HG02759 (cell line): ENCODE results near the gene FUT8.

Experiments
- ATAC-seq: cut with Tn5 transposase; IDR thresholded peaks from one replicate; pipeline ENCODE4 v1.9.1; 2021; ENCODE audit warnings: mild to moderate bottlenecking, moderate library complexity; ENCODE audit not compliant: unreplicated experiment

The FUT8 gene

DNA sequence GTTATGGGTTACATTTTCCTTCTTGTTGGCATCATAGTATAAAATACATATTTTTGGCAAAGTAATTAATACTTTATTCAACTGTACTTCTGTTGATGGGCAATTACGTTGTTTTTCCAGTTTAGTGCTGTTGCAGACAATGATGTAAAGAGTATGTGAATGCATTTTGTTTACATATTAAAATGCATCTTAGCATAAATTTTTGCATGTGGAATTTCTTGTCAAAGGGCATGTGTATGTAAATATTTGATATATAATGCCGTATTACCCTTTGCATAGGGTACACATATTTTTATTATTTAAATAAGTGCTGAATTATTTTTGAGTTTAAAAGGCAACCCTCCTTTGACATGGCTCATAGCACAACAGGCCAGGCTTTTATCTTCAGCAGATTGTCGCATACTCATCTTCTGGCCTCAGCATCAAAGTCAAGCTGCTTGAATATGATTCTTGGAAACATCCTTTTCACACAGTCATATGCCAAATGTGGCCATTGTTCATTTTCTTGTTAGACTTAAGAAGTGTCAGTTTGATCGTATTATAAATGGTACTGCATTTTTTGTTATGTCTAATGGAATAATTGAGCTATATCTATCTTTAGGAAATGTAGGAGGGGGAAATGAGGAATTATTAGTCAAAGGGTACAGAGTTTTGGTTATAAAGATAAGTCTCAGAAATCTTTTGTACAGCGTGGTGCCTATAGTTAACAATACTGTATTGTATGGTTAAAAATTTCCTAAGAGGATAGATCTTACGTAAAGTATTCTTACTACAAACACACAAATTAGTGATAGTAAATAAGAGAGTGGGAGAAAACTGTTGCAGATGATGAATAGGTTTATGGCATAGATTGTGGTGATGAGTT, 138.5 kb downstream of the FUT8 start:
- no peak for ATAC-seq

DNA sequence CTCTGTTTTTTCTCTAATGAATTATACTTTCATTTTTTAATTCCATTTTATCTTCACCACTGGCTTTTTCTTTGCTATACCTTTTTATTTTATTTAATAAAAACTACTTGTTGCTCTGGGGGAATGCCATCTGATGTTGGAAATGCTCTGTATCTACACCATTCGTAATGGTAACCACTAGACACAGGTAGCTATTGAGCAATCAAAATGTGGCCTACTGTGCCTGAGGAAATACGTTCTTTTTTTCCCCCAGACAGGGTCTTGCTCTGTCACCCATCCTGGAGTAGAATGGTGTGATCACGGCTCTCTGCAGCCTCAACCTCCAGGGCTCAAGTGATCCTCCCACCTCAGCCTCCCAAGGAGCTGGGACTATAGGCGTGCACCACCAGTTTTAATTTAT, 140.2 kb downstream of the FUT8 start:
- no peak for ATAC-seq

DNA sequence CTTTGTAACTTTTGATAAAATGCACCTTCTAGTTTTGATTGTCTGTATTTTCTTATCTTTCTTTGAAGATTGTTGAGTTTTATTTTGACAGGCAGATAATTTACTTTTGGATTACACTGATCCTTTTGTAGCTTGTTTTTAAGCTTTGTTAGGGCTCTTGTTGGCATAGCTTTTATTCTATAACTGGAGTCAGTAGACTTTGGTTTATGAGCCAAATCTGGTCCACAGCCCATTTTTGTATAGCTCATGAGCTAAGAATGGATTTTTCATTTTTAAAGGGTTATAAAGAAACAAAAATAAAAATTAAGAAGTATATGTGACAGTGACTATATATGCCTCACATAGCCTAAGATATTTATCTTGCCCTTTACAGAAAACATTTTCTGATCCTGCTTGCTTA, 142.3 kb downstream of the FUT8 start:
- ATAC-seq, result no peak

DNA sequence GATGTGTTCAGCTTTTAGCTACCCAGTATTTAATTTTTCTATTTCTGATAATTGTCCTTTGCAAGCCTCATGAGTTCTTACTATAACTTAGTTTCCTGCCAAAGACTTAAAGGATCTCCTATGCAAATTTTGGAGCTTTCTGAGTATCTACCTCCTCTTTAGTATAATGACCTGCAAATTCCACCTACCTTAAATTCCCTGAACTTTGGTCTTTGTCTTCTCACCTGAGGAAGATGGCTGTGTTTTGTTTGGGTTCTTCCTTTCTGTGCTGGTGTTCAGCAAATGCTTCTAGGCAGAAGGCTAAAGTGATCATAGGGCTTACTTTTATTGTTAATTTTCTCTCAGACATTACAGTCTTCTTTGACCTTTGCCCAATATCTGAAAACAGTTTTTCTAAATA, 142.8 kb downstream of the FUT8 start:
- ATAC-seq, result no peak

DNA sequence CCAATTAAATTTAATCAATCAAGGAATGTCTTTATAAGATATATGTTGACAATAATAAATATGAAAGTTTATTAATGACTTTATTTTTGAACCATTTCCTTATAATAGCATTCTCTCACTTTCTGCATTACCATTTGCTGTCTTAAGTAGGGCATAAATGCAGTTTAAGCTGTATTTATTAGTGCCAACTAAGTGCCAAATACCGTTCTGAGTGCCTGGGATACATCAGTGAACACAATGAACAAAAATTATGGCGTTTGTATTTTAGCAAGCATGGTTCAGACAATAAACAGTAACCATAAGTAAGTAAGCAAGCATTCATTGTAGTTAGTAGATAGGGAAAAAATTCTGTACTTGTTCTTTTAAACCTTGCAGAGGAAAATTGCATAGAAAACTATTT, 145.8 kb downstream of the FUT8 start:
- ATAC-seq, result no peak

DNA sequence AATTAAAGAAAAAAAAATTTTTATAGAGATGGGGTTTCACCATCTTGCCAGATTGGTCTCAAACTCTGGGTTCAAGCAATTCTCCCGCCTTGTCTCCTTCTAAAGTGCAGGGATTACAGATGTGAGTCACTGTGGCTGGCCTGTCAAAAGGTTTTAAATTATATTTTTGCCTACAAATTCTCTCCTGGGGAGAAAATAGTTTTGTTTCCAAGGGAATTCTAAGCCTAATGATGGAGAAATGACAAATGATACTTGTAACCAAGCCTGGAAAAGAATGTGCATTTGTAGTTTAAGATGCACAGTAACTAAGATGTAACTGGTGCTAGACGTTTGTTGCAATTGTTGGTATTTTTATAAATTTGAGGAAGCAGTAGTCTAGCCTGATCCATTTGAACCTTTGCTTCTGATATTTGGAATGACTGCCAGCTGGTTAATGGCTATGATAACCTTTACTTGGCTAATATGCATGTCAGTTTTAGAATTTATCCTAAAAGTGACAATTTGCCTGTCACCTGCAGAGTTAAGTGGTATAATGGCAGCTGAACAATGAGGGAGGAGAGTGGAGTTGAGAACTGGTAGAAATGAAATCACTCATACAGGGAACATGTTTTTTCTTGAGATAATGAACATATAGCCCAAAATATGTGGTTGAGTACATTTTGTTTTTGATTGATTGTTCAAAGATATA, 148.0 kb downstream of the FUT8 start:
- no peak for ATAC-seq

DNA sequence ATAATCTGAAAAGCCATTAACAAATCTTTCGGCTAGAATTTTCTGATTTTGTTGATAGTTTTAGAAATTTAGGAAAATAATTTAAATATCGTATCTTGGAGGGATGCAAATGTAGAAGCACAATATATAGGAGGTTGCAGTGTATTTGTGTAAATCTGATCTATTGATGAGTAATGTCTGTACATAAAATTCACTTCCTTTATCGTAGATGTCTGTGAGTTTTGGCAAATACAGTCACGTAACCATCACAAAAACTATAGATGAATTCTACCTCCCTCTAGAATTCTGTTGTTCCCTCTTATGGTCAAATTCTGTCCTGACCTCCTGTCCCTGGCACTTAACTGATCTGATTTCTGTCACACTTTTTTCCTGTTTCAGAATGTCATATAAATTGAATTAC, 151.8 kb downstream of the FUT8 start:
- ATAC-seq, result no peak

DNA sequence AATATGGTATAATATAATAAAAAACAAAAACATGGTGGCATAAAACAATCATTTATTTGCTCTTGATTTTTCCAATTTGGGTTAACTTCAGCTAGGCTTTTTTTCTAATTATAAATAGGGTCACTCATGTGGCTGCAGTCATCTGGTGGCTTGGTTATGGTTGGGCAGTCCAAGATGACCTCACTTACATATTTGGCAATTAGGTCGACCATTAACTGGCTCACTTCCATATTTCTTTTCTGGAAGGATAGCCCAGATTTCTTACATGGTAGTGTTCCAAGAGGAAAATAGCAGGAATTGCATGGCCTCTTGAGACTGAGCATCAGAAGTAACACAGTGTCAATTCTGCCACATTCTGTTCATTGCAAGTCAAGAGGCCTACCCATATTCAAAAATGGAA, 153.4 kb downstream of the FUT8 start:
- no peak for ATAC-seq

DNA sequence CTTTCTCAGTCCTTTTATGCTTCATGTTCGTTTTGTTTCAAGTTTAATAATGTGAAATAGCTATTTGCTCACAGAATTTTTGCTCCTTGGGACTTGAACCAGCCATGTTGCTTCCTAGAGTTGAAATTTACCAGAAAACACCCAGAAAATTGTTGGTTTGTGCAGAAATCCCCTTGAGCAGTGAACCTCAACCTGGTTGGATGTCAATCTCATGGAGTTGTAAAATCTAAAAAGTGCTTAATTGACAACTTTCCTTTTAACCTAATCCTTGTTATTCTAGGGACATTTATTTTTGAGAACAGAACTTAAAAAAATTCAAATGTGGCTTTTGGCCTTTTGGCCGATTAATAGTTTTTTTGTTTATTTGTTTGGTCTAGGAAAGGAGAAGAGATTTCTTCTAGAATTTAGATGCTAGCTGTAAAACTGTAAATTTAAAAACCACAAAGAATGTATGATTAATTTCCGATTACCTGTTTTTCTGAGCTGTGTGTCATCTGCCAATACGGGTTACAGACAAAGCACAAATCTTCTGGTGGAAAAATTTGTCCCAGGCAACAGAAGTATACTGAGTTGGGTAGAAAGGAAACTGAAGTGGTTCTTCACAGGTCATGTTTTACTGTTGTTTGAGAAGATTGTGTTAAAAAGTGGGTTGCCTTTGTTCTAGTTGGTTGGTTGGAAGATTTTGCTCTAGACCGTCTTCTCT, 154.4 kb downstream of the FUT8 start:
- ATAC-seq, result no peak

DNA sequence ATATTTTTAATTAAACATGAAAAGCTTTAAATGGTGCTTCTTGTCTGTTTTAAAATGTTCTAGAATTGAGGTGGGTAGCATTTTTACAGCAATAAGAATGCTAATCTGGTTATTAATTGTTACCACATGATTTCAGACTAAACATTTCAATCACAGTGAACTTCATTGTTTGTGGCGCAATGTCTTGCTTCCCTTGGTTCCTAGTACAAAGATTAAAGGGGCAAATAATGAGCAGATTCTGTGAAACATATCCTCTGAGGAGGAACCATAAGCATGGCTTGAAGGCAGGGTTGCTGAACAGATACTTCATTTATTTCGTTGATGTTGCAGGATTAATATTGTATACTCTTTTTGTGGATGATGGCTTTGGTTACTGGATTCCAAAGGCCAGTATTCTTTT, 162.1 kb downstream of the FUT8 start:
- no peak for ATAC-seq

DNA sequence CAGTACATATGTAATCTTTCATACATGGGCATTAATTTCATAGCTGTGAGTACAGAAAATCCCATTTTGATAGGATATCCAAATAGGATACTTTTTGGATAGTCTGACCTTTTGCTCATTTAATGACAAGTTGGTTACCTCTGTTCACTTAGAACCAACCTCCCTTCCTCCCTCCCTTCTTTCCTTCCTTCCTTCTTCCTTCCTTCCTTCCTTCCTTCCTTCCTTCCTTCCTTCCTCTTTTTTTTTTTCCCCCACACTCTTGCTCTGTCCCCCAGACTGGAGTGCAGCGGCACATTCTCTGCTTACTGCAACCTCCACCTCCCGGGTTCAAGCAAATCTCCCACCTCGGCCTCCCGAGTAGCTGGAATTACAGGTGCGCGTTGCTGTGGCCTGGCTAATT, 162.9 kb downstream of the FUT8 start:
- ATAC-seq, result no peak

DNA sequence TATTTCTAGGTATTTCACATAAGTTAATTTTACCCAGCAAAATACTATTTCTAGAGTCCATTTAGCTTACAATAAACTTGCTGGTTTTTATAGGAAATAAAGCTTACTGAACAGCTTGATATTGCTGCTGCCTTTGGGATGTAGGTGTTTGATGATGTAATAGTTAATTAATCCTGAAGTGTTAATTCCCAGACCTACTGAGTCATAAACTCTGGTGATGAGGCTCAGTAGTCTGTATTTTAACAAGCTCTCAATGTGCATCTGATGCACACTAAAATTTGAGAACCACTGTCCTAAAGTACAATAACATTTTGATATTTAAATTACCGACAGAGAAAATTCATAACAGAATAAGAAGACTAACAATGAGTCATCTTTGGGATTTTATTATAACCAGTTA, 168.4 kb downstream of the FUT8 start:
- ATAC-seq, result no peak

DNA sequence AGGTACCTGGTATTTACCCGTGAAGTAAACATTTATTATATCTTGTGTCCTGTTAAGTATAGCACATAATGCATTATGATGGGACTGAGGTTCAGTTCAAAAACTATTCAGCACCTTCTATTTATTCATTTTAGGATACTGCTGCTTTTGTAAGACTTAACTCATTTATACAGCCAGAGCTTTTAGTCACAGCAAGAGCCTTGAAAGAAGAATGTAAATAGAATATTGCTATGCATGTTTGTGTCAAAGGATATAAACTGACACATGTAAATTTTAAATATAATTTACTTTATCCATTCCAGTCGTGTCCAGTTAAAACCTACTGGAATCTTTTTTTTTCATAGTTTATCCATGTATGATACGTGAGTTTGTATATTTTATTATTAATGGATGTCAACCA, 168.8 kb downstream of the FUT8 start:
- ATAC-seq, result no peak

DNA sequence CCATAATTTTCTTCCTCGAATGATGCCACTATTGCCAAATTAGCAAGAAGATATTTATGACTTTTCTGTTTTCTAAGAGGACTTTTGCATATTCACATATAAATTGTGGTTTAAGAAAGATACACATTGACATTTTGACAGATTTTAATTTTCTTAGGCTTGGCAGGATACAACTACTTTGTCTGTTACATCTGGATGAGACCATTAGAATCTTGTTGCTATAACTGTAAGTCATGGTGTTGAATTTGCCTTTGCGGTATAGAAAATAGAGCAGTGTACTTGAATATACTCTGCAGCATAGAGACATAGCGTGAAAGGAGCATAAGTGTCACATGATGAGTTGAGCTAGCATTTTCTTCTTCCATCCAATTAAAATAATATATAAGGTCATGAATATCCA, 169.3 kb downstream of the FUT8 start:
- no peak for ATAC-seq

DNA sequence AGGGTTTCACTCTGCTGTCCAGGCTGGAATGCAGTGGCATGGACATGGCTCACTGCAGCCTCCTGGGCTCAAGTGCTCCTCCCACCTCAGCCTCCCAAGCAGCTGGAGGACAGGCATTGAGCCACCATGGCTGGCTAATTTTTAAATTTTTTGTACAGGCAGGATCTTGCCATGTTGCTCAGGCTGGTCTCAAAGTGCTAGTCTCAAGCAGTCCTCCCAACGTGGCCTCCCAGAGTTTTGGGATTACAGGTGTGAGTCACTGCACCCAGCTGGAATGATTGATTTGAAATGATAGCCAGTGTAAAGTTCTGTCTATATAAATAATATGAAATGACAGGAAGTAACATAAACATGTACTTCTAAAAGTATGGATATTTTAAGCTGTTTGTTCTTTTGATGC, 172.7 kb downstream of the FUT8 start:
- no peak for ATAC-seq

DNA sequence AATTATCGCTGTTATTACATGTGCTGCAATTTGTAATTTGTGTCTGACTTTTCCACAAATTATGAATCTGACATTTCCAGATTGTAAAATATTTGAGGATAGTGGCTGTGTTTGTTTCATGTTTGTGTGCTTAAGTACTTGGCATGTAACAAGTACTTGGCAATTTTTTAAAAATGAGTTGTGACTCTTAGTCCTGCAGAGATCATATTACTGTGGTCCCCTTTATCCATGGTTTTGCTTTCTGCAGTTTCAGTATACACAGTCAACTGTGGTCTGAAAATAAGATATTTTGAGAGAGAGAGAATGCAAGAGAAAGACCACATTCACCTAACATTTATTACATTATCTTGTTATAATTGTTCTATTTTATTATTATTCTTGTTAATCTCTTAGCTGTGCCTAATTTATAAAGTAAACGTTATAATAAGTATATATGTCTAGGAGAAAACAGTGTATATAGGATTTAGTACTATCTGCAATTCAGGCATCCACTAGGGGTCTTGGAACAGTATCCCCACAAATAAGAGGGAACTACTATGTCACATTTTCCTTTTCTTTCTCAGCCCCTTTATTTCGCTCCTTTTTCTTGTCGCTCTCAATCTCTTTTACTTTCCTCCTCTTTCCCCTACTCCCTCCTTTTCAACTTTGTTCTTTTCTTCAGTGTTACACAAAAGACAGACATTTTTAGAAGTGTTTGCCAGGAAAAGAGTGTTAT, 176.1 kb downstream of the FUT8 start:
- no peak for ATAC-seq

DNA sequence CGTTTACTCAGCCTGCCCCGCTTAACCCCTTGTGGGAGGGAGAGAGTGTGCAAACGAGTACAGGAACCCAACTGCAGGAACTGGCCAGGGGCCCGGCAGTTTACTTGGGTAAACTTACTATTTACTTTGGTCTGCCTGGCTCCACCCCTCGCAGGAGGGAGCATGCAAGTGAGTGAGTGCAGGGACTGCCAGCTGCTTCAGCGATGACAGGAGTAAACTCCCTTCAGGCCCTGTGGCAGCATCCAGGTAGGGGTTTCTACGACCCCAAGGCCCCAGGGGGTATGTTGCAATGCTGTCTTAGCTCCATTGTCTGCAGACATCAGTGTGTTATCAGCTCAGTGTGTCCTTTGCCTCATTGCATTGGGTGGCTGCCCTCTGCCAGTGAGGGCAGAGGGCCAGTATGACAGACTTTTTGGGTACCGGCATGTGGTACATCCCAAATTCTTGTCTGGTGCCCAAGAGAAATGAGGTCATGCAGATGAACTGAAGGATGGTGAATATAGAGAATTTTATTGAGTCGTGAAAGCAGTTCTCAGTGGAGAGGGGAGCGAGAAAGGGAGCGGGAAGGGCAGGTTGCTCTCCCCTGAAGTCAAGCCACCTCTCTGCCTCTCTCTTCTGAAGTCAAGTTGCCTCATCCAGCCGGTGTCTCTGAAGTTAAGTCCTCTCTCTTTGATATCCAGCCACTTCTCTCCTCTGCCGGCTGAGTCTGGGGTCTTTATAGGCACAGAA, 181.8 kb downstream of the FUT8 start:
- no peak for ATAC-seq

DNA sequence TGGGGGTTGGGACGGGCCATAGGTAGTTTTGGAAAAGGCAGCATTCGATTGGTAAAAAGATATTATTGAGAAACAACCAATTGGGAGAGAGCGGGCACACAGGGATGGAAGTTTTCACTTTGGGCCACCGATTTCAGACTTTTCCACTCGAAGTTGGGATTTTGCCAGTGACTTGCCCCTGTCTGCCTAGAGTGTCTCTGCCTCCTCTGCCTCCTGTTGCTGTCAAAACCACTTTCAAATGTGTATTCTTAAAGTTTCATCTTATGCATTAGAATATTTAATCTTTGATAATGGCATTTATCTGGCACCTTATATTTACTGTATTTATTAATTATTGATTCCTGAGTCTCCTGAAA, 182.3 kb downstream of the FUT8 start:
- no peak for ATAC-seq

DNA sequence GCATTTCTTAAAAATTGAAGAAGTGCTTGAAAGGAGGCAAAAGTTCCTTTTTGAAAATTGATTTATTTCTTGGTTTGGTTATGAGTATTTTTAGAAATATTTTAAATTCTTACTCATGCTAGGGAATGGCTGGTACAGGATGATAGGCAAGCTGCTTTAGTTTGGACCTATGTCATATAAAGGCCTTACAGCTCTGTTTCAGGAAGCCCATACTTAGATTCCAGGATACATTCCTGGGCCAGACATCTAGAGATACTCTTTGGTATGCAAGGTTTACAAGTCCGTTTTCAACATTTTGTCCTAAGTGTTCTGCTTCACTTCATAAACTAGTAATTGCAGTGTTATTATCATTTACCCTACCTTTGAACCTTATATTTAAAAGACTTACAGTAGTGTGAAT, 186.8 kb downstream of the FUT8 start:
- no peak for ATAC-seq

DNA sequence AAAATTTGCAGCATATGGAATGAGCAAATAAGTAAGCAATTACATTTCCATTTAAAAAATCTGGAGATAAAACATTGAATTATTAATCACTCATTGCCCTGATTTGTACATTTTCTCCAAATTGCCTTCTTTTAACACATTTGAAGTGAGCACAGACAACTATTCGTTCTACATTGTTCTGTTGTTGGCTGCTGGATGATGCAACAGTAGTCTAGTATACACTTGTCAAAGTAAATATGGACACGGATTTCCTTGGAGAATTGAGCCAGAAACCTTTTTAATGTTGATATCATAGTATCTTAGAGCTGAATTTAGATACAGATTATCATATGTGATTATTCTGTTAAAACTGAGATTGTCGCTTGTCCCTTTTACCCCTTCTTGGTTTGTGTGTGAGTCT, 188.2 kb downstream of the FUT8 start:
- ATAC-seq, result no peak

DNA sequence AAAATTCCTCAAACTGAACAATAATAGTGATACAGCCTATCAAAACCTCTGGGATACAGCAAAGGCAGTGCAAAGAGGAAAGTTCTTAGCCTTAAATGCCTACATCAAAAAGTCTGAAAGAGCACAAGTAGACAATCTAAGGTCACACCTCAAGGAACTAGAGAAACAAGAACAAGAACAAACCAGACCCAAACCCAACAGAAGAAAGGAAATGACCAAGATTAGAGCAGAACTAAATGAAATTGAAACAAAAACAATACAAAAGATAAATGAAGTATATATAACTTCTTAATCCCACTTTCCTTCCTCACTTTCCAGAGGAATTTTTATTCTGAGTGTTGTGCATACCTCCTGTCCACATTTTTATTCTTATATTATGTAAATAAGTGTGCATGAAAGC, 192.0 kb downstream of the FUT8 start:
- no peak for ATAC-seq
